Purkinje cell (primary cell): ENCODE results near the gene MPL. TPM values are rescaled to one million over a fixed set of nuclear protein-coding genes. Genes with fewer than 3 reads are reported as not detected.

Source experiments
- polyA plus RNA-seq: library from polyadenylated mRNA; unstranded; fragments of >200 nt; fragmentation: Nextera tagmentation; gene quantifications from 2 replicates; pipeline ENCODE4 v1.2.1, GENCODE V29; 2014

The MPL gene
- polyA plus RNA-seq, result not detected in 2 replicates

DNA sequence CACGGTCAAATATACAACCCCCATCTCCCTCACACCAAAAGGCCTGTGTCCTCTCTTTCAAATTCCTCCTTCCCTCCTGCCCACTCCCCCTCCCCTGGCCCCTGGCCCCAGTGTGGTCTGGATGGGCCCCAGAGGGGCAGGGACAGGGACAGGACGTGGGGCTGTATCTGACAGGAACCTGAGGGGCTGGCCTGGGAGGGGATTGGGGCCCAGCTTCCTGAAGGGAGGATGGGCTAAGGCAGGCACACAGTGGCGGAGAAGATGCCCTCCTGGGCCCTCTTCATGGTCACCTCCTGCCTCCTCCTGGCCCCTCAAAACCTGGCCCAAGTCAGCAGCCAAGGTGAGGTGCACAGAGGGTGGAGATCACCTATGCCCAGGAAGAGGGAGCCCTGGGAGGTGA, at the start of gene MPL:
Gene MPL, plus strand, starts transcription at position 231 of the 400 bp plus-strand sequence. Its CDS starts 31 bp downstream, at position 262.

DNA sequence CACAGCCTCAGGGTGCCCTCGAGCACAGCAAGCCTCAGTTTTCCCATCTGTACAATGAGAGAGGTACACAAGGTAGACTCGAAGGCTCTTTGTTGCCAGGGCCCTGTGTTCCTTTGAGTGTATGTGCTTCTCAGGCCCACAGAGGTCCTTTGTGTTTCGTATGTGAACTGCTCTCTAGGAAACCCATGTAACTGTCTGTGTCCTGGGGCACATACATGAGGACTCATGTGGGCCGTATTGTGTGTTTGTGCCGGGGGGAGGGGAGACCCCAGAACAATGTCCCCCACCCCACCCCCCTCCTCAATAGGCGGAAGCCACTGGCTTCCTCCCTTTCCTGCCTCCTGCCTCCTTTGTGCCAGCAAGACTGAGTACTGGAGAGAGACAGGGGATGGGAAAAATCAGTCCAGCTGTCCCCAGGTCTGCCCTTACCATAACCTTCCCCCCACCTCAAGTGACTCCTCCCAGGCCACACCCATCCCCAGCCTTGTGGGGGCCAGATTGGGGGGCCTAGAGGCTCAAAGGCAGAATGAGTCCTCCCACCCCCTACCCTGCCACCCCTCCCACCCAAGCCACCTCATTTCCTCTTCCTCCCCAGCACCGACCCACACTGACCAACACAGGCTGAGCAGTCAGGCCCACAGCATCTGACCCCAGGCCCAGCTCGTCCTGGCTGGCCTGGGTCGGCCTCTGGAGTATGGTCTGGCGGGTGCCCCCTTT, 37.1 kb upstream of the MPL start, which contains the start of gene TIE1:
Gene TIE1, plus strand, starts transcription at position 605 of the 717 bp plus-strand sequence. Its CDS starts 90 bp downstream, at position 695.

DNA sequence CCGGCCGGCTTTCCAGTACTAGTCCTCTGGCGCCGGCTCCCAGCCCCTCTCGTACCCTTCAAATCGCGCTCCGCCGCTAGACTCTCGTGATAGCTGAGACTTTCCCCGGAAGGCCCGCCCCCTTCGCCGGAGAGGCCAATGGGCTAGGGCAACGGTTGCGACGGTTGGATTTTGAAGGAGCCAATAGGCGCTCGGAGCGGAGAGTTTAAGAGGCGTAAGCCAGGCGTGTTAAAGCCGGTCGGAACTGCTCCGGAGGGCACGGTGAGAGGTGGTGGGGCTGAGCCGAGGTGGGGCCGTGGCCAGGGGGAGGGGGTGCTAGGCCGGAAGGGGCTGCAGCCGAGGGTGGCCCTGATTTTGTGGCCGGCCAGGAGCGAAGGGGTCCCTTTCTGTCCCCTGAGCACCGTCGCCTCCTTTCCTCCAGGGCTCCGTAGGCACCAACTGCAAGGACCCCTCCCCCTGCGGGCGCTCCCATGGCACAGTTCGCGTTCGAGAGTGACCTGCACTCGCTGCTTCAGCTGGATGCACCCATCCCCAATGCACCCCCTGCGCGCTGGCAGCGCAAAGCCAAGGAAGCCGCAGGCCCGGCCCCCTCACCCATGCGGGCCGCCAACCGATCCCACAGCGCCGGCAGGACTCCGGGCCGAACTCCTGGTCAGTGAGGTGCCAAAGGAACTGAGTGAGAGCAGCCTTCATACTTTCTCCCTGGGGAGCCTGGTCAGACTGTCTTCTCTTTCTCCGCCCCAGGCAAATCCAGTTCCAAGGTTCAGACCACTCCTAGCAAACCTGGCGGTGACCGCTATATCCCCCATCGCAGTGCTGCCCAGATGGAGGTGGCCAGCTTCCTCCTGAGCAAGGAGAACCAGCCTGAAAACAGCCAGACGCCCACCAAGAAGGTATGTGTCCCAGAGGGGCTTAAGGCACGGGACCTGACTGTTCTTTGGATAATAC, 21.4 kb downstream of the MPL start, which contains the start of gene CDC20:
Gene CDC20, plus strand, starts transcription at position 236 of the 948 bp plus-strand sequence. Its CDS starts 235 bp downstream, at position 471.

DNA sequence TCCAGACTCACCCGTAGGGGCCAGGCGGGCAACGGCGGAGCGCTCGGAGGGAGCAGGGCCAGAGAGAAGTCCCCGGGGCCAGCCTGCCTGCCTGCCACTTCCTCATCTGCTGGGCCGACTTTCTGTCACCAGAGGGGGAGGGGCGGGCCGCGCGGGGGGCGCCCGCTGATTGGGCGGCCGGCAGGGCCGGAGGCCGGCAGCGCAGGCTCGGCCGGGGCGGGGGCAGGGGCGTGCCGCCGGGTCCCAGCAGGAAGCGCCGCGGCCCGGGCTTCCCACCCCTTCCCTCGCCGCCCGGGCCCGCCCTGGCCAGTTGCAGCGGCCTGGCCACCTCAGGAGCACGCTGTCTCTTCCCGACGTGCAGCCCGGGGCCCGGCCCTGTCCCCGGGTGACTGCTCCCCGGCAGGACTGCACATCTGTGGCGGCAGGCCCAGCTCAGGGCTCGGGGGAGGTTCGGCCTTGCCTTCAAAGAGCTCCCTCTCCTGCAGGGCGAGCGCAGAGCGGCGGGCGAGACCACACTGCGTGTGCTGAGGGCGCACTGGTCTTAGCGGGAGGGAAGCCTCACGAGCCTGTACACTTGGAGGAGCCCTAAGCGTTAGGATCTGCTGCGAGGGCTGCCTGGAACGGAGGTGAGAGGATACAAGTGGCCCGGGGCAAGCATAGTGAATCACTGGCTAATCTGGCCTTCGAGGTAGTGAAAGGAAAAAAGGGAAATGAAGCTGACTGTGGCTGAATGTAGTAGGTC, 30.5 kb downstream of the MPL start, which contains the start of gene ELOVL1:
Gene ELOVL1, minus strand, starts transcription at position 108 of the 742 bp plus-strand sequence. CDS start 2,402 bp downstream, outside the sequence.

DNA sequence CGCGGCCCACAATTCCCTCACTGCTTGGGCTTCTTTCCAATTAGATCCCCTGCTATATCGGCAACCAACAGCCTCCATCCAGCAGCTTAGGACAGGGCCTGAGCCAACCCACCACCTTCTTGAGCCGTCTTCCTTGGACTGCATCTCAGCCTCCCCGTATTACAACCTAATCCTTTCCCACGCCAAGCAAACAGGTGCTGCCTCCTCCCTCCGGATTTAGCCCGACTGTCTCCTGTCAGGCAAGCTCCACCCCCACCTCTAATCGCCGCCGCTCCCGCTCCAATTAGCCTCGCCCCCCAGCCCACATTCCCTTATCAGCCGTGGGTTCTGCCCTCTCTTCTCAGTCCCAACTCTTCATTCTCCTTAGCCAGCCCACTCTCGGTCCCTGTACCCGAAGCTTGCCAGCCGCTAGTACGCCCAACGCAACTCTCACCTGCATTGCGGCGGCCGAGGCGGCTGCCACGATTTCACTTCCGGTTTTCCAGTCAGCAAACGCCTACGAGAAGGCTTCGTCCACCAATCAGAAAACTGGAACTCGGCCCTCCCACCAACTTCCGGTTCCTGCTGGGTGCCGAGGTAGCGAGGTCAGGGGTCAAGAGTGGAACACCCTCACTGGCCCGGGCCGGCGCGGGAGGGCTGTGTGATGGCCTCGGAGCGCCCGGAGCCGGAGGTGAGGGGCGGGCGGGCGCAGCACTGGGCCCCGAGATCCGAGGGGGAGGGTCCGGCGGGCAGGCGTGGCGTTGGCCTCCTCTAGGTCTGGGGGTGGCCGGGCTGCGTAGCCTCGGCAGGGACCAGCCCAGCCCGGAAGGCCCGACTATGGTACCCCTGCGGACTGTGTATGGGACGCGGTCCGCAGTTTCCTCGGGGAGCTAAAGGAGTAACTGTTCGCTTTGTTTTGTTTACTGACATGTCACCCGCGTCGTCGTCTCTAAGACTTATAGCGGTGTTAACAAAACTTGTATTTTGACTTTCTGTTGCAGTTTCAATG, 52.0 kb downstream of the MPL start, which contains the start of the genes MED8 and SZT2:
Gene MED8, minus strand, starts transcription at position 475 of the 988 bp plus-strand sequence. Its CDS starts 36 bp downstream, at position 439.
Gene SZT2, plus strand, starts transcription at position 574 of the 988 bp plus-strand sequence. Its CDS starts 70 bp downstream, at position 644.

Other genes starting within 250 kb of the MPL start
- 51.8 and 62.9 TPM in 2 replicates for gene EBNA1BP2, start 165.5 kb upstream of the MPL start, polyA plus RNA-seq
- 0.70 and 1.0 TPM in 2 replicates for gene CFAP57, start 165.5 kb upstream of the MPL start, polyA plus RNA-seq
- gene TMEM125, start 67.8 kb upstream of the MPL start, polyA plus RNA-seq, result 0.27 TPM in 2 replicates
- not detected in 2 replicates for gene C1orf210, start 52.2 kb upstream of the MPL start, polyA plus RNA-seq
- gene TIE1, start 36.8 kb upstream of the MPL start, polyA plus RNA-seq, result not detected in 2 replicates
- gene CDC20, start 21.2 kb downstream of the MPL start, polyA plus RNA-seq, result not detected in 2 replicates
- gene ELOVL1, start 30.2 kb downstream of the MPL start, polyA plus RNA-seq, result 0.49 and 0.86 TPM in 2 replicates
- gene MED8, start 52.0 kb downstream of the MPL start, polyA plus RNA-seq, result 67.9 and 79.7 TPM in 2 replicates
- gene SZT2, start 52.1 kb downstream of the MPL start, polyA plus RNA-seq, result 2.3 and 4.5 TPM in 2 replicates
- gene HYI, start 116.1 kb downstream of the MPL start, polyA plus RNA-seq, result 0.87 and 8.2 TPM in 2 replicates
- 2.9 and 6.2 TPM in 2 replicates for gene PTPRF, start 193.1 kb downstream of the MPL start, polyA plus RNA-seq